IPS-15b (cell line): ENCODE results near the gene SCLT1.
"Not testable (repeated sequence)": the region's sequence is repeated elsewhere in the genome, so short reads cannot be mapped to it uniquely, and the experiment has no call there.

Experiments
- H3K27me3 ChIP-seq: one replicate; pipeline ENCODE4 v1.6.1; 2013; ENCODE audit warnings: low read length; ENCODE audit not compliant: control insufficient read depth, insufficient read depth
- H3K36me3 ChIP-seq: one replicate; pipeline ENCODE4 v1.6.1; 2013; ENCODE audit warnings: low read length; ENCODE audit not compliant: control insufficient read depth, insufficient read depth
- H3K4me1 ChIP-seq: one replicate; pipeline ENCODE4 v1.6.1; 2013; ENCODE audit warnings: mild to moderate bottlenecking, low read length; ENCODE audit not compliant: control insufficient read depth, insufficient read depth
- H3K4me3 ChIP-seq: one replicate; pipeline ENCODE4 v1.5.1; 2013; ENCODE audit warnings: low read depth, low read length
- H3K9ac ChIP-seq: one replicate; pipeline ENCODE4 v1.6.1; 2013; ENCODE audit warnings: low read depth, mild to moderate bottlenecking, low read length
- H3K9me3 ChIP-seq: one replicate; pipeline ENCODE4 v1.6.1; 2013; ENCODE audit warnings: mild to moderate bottlenecking, low read length; ENCODE audit not compliant: control insufficient read depth, insufficient read depth

The SCLT1 gene

GRCh38 chr4:129093191-129093920 lies at the start of gene SCLT1:
Gene SCLT1 (minus strand): TSS chr4:129093539. CDS start chr4:129093103, 436 bp downstream.
- peaks cover 7% of the 10 kb centered on the region for H3K4me1 ChIP-seq
- no peaks in the 10 kb centered on the region for H3K9me3 ChIP-seq
- peak within 1 kb of the TSS; percentile 94 for H3K4me3 ChIP-seq
- no peaks in the 10 kb centered on the region for H3K27me3 ChIP-seq
- peak within 1 kb of the TSS; percentile 89 for H3K9ac ChIP-seq
- no peaks in the 10 kb centered on the region for H3K36me3 ChIP-seq

- no peaks in the 10 kb centered on the region for H3K36me3 ChIP-seq
- H3K4me1 ChIP-seq = peaks cover 3% of the 10 kb centered on the region
- no peaks in the 10 kb centered on the region for H3K27me3 ChIP-seq
- no peaks in the 10 kb centered on the region for H3K9me3 ChIP-seq
- no peak overlapping the region for H3K4me3 ChIP-seq
- H3K9ac ChIP-seq = no peak overlapping the region
Measured at GRCh38 chr4:129140521-129140920, 47.2 kb upstream of the SCLT1 start.

- no peaks in the 10 kb centered on the region for H3K9me3 ChIP-seq
- no peak overlapping the region for H3K9ac ChIP-seq
- H3K4me3 ChIP-seq = no peak overlapping the region
- H3K4me1 ChIP-seq = peaks cover 3% of the 10 kb centered on the region
- H3K27me3 ChIP-seq = no peaks in the 10 kb centered on the region
- no peaks in the 10 kb centered on the region for H3K36me3 ChIP-seq
Measured at GRCh38 chr4:129138810-129139496, 45.6 kb upstream of the SCLT1 start.

- Histone ChIP-seq H3K9me3 (no peaks in the 10 kb centered on the region), H3K27me3 (no peaks in the 10 kb centered on the region), H3K4me3 (no peak overlapping the region), H3K36me3 (no peaks in the 10 kb centered on the region), H3K4me1 (no peaks in the 10 kb centered on the region), H3K9ac (no peak overlapping the region)
Measured at GRCh38 chr4:129136433-129136832, 43.1 kb upstream of the SCLT1 start.

- no peaks in the 10 kb centered on the region for H3K36me3 ChIP-seq
- no peak overlapping the region for H3K9ac ChIP-seq
- H3K27me3 ChIP-seq = no peaks in the 10 kb centered on the region
Measured at GRCh38 chr4:129131343-129131742, 38.0 kb upstream of the SCLT1 start.

GRCh38 chr4:129129143-129129542 lies 35.8 kb upstream of the SCLT1 start:
- no peaks in the 10 kb centered on the region for H3K27me3 ChIP-seq
- no peak overlapping the region for H3K9ac ChIP-seq
- H3K4me3 ChIP-seq = no peak overlapping the region
- H3K9me3 ChIP-seq = no peaks in the 10 kb centered on the region
- no peaks in the 10 kb centered on the region for H3K36me3 ChIP-seq
- H3K4me1 ChIP-seq = no peaks in the 10 kb centered on the region

More at GRCh38 chr4:129131343-129131742, 38.0 kb upstream of the SCLT1 start:
- Histone ChIP-seq H3K4me1 (no peaks in the 10 kb centered on the region), H3K4me3 (no peak overlapping the region), H3K9me3 (no peaks in the 10 kb centered on the region)

- H3K9me3 ChIP-seq, H3K27me3 ChIP-seq, H3K4me1 ChIP-seq, H3K9ac ChIP-seq, H3K4me3 ChIP-seq, H3K36me3 ChIP-seq: not testable (repeated sequence)
Measured at GRCh38 chr4:129126614-129127013, 33.3 kb upstream of the SCLT1 start.

GRCh38 chr4:129117705-129118104 lies 24.4 kb upstream of the SCLT1 start:
- no peak overlapping the region for H3K4me3 ChIP-seq
- H3K36me3 ChIP-seq = no peaks in the 10 kb centered on the region
- H3K27me3 ChIP-seq = no peaks in the 10 kb centered on the region
- H3K4me1 ChIP-seq = no peaks in the 10 kb centered on the region
- no peaks in the 10 kb centered on the region for H3K9me3 ChIP-seq
- no peak overlapping the region for H3K9ac ChIP-seq

GRCh38 chr4:129113919-129114318 lies 20.6 kb upstream of the SCLT1 start:
- Histone ChIP-seq H3K36me3 (no peaks in the 10 kb centered on the region), H3K27me3 (no peaks in the 10 kb centered on the region), H3K9me3 (no peaks in the 10 kb centered on the region), H3K4me1 (peaks cover 3% of the 10 kb centered on the region), H3K9ac (no peak overlapping the region), H3K4me3 (no peak overlapping the region)

GRCh38 chr4:129113434-129113833 lies 20.1 kb upstream of the SCLT1 start:
- H3K36me3 ChIP-seq = no peaks in the 10 kb centered on the region
- H3K4me1 ChIP-seq = peaks cover 3% of the 10 kb centered on the region
- no peaks in the 10 kb centered on the region for H3K27me3 ChIP-seq
- H3K4me3 ChIP-seq = no peak overlapping the region
- no peak overlapping the region for H3K9ac ChIP-seq
- H3K9me3 ChIP-seq = no peaks in the 10 kb centered on the region

- H3K36me3 ChIP-seq = no peaks in the 10 kb centered on the region
- H3K27me3 ChIP-seq = no peaks in the 10 kb centered on the region
- H3K4me1 ChIP-seq = peaks cover 3% of the 10 kb centered on the region
- no peak overlapping the region for H3K9ac ChIP-seq
- no peaks in the 10 kb centered on the region for H3K9me3 ChIP-seq
- H3K4me3 ChIP-seq = no peak overlapping the region
Measured at GRCh38 chr4:129111919-129112318, 18.6 kb upstream of the SCLT1 start.

- H3K4me3 ChIP-seq = no peak overlapping the region
- H3K36me3 ChIP-seq = no peaks in the 10 kb centered on the region
- H3K4me1 ChIP-seq = peaks cover 3% of the 10 kb centered on the region
- H3K9me3 ChIP-seq = no peaks in the 10 kb centered on the region
- H3K9ac ChIP-seq = no peak overlapping the region
- no peaks in the 10 kb centered on the region for H3K27me3 ChIP-seq
Measured at GRCh38 chr4:129110931-129111330, 17.6 kb upstream of the SCLT1 start.
